Activated CD4-positive, alpha-beta T cell treated with anti-CD3 and anti-CD28 coated beads, Interleukin-2, amount 50 U/mL, for 24 hours (primary cell): Measurements from ENCODE around the gene KIF6.
"Not testable (repeated sequence)": the region's sequence is repeated elsewhere in the genome, so short reads cannot be mapped to it uniquely, and the experiment has no call there.

Experiments
- DNase-seq, 2 donors: peaks; one replicate each; pipeline ENCODE4 v3.0.0-alpha.2; 2020; ENCODE audit warnings: low read depth in 1 of 2, low spot score in 1 of 2

KIF6 gene

DNA sequence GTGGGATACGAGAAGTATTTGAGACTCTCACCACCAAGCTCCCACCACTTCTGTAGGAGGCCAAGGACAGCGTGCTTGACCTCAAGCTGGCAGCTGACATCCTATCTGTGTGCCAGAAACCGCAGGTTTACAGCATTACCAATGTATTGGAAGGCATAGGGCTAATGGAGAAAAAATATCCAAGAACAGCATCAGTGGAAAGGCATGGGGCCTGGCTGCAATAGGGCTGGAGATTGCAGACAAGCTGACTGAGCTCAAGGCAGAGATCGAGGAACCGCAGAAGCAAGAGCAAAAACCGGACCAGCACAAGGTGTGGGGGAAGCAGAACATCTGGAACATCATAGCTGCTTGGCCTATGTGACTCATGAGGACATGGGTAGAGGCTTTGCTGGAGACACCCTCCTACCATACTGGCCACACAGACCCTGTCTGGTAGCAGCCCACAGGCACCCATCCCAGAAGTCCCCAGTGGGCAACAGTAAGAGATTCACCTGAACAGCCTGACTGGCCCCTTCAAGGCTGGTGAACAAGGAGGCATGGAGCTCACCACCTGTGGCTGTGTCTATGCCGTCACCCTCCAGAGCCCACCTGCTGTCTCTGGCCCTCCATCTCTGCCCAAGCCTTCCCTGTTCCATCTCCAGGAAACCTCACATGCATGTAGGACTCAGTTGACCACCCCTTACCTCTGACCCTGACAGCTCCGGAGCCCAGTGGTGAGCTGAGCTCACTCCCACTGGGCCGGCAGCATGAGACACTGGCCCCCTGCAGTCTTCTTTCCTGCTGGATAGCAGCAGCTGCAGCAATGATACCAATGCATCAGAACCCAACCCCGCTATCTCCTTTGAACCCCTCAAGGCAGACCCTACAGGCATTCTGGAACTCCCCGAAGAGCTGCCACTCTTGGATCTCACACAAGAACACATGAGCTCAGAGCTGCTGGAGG lies 171.1 kb downstream of the KIF6 start:
- DNase-seq, result no peak

DNA sequence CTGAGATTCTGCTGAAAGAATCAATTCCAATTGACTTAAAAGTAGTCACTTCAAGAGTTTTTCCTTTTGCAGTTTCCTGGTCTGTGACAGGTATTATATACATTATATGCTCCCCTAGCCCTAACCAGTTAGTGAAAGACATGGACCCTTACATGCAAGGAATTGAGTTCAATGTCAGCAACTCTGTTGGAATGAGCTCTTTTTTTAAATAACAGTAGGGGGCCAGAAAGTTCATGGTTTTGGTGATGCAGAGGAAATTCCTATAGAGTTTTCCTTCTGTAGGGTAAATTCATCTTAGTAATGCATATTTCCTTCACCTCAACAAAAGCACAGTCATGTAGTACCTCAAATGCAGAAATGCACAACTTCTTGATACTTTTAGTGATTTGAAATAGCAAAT lies 172.2 kb downstream of the KIF6 start:
- no peak for DNase-seq

DNA sequence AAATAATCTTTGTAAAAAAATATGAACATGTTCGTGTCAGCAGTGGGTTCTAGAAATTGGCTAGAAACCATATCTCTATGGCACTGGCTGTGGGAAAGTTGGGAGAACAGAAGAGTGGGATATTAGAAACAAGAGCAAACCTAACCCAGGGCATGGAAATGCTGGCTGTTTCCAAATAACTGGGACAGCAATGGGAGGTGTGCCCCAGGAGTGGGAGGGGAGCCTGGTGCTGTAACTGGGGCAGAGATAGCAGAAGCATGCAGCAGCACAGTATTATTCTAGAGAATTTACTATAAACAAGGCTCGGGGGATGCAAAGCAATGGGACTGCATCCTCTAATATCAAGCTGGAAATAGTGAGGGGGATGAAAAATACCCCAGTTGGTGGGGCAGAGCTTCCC lies 175.0 kb downstream of the KIF6 start:
- DNase-seq, result no peak

DNA sequence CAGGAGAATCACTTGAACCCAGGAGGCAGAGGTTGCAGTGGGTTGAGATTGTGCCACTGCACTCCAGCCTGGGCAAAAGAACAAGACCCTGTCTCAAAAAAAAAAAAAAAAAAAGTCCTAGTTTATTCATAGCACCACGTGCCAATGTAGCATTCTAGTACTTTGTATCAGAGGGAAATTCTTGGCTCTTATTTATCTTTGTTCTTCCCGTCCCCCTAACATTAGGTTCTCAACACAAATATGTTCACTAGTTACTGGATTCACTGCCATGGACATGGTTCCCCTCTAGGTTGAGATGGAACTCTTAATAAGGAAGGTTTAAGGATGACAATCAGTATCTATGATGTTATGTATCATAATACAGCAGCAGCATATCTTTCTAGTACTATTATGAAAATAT lies 178.5 kb downstream of the KIF6 start:
- DNase-seq, result no peak

DNA sequence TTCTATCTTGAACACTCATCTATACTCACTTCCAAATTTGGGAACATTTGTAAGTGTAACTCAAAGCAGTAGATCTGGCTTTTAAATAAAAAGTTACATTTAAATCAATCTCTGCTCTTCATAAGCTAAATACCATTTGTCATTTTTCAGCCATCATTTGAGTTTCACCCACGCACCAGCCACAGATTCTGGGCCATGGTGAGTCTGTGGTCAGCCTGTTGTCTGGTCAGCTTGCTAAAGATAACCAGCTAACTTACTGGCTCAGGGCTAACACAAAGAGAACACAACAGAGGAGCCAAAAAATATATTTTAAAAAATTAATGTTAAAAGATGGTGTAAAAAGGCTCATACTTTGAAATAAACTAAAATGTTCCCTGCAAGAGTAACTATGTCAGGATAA lies 181.3 kb downstream of the KIF6 start:
- no peak for DNase-seq

DNA sequence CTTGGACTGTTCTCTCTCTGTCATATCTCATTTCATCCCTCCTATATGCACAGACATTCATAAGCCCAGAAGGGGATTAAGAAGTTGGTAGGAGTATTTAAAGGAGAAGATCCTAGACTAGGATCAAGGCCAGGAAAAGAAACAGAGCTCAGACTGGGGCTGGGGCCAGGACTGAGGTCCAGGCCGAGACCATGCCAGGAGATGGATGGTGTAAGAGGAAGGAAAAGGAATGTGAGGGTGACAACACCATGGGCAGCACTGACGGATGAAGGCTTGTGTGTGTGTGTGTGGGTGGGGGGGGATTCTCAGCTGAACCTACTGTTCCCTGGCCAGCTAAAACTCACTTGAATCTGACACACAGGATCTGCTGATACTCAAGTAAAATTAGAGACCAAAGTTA lies 182.1 kb downstream of the KIF6 start:
- DNase-seq, result no peak

DNA sequence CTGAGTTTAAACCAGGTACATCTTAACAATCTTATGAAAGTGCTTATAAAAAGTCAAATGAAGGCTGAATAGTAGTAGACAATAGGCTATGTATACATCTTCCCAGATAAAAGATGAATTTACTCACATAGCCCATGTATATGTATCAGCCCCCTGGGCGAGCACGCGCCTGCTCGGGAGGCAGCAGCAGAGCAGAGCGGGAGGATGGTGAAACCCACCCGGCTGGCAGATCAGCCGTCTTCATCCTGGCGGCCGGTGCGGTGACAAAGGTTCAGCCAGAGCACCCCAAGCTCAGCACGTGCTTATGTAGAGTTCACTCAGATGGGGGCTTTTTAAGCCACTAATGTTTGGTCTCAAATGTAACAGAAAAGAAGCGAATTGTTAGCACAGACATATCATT lies 184.8 kb downstream of the KIF6 start:
- DNase-seq, result no peak

DNA sequence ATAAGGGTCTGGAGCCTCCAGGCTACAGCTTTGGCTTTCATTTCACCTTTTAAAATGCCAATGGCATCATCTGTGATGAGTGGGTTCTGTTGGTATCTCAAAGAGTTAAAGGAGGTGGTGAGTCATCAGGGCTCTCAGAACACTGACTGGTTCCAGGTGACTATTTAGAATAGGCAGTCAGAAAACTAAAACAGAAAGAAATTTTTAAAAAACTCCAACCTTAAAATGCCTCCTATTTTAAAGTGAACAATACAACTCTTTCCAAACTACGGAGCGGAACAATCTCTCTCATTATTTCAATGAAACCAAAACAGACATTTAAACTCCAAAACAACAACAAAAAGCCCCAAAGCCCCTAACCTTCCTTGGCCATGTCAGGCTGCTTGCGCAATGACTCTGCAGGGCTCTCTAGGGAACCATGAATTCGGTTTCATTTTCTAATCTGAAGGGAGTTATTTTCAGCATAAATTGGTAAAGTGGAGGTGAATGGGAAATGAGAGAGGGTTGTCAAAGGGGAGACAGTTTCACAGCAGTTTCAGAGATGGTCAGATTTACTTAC lies 194.9 kb downstream of the KIF6 start:
- no peak for DNase-seq

DNA sequence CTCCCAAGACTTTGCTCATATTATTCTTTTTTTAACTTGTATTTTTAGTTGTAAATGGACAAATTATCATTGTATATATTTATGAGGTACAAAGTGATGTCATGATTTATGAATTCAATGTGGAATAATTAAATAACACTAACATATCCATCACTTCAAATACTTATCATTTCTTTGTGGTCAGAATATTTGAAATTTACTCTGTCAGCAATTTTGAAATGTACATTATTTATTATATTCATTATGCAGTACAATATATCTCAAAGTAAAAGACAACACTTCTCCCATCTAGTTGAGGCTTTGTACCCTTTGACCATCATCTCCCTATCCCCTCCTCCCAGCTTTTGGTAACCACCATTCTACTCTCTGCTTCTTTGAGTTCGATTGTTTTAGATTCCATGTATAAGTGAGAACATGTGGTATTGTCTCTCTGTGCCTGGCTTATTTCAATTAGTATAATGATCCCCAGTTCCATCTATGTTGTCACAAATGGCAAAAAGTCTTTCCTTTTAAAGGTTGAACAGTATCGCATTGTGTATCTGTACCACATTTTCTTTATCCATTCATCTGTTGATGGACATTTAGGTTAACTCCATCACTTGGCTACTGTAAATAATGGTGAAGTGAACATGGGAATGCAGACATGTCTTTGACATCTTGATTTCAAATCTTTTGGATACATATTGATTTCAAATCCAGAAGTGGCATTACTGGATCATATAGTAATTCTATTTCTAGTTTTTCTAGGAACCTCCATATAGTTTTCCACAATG lies 197.2 kb downstream of the KIF6 start:
- no peak for DNase-seq

DNA sequence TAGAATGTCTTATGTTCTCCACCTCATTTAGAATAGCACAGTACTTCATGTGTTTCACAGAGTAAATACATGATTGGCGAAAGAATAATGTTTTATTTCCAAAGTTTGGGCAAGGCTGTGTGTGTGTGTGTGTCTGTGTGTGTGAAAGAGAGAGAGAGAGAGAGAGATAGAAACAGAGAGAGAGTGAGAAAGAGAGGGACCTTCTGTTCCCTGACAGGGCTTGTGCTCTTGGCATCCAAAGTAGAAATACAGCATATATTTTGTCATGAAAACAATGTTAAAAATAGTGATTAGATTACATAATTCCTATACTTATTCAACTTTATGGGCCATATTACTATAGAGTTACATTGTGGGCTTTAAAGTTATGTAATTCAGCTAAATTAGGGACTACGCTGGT lies 201.2 kb downstream of the KIF6 start:
- DNase-seq, result no peak

DNA sequence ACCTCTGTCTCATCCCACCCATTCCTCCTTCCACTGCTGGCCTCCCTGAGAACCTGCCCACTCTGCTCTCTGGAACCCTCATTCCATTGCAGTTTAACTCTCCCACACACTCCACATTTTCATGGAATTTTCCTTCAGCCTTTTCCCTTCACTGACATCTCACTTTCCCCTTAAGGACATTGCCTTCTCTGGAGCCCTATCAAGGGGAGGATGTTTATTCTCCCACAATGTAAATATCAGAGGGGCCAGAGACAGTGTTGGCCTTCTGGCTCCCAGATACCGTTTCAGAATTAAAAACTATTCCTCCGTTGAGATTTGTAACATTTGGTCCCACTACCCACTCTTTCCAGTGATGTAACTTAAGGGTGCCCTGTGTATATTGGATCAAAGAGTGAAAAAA lies 203.2 kb downstream of the KIF6 start:
- no peak for DNase-seq

DNA sequence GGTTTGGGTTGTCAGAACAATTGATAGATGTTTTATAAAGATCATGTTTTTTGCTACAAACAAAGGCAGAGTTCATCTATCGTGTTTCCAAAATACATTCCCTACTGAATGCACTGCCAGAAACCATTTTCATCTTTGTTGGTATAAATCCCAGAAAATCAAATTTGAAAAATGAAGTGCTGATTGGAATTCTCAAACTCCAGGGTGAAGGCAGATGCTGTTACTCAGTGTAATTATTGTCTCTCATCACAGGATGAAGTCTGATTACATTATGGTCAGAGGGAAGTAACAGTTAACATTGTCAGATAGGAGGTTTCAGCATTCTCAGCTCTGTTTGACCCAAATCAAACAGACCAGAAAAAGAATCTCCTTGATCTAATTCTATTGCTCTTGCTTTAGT lies 204.3 kb downstream of the KIF6 start:
- no peak for DNase-seq

DNA sequence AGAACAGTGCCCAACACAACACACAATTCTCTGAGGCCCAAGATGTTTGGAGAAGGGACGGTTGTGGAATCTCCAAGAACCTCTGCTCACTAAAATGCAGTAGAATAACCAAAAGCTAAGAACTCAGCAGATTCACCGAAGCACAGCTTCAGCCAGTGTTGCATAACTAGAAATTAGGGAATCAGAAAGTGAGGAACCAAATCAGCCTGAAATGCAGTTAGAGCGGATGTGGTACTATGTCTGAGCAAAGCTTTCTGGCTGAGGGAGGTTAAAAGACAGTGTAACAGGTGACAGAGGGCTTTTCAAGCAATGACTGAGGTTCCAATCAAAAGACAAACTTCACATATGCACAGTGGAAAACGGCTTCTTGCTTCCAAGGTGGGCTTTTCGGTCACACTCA lies 204.8 kb downstream of the KIF6 start:
- DNase-seq, result no peak

DNA sequence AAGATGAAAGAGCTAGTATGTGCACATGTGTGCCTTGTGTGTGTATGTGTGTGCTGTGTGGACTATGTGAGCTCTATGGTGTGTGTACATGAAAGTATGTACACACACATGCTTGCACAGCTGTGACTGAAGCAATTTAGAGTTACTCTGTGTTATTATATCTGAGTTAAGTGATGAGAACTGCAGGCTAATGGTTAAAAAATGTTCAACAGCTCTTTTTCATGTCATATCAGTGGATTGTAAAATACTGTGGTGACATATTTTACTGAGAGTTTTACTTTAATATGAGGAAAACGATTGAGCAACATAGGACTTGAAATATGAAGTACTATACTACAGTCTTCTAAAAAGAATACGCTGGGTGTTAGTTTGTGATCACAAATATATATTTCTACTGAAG lies 207.0 kb downstream of the KIF6 start:
- DNase-seq, result no peak

DNA sequence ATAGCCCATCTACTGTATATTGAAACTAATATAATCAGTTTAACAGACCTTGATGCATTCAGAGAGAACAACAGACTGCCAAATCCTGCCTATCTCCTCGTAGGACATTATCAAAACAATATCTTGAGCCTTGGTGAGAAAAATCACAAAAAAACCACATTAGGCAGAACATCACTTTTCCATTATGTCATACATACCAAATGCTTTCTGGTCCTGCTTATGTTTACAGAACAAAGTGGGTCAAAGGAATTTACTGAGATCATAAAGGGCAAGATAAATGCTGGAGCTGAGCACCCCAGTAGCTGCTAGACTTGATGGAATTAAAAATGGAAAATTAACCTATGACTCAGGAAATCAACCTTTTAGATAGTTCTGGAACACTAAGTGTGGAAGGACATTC lies 207.5 kb downstream of the KIF6 start:
- no peak for DNase-seq

DNA sequence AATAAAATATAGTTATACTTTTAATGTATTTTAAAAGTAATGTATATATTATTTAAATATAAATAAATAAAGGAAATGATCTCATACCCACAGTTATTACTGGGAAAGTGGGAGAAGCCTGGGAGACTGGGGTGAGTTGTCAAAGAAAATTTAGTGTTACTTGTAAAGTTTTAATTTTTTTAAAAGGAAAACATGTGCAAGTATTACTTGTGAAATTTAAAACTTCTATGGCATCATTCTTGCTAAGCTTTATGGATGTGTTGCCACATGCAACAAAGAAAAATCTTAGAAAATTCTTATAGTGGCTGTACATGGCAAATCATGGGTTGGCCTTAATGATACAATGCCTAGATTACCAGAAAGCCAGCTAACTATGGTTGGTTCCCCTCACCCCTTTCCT lies 208.7 kb downstream of the KIF6 start:
- no peak for DNase-seq

DNA sequence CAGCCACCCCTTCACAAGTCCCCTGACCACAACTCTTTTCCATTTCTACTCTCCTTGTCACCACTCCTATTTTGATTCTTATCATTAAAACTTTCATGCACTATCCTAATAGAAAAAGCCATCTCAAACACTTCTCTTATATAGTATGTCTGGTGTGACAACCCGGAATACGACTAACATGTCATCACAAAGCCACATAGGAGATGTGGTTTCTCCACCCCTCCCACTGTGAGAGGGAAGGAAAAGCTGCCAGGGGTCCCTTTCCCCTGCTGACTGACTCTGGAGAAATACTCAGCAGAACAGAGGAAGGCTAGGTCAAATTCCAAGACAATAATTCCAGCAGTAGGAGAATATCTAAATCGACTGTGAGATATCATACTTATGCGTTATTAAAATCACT lies 209.7 kb downstream of the KIF6 start:
- no peak for DNase-seq

DNA sequence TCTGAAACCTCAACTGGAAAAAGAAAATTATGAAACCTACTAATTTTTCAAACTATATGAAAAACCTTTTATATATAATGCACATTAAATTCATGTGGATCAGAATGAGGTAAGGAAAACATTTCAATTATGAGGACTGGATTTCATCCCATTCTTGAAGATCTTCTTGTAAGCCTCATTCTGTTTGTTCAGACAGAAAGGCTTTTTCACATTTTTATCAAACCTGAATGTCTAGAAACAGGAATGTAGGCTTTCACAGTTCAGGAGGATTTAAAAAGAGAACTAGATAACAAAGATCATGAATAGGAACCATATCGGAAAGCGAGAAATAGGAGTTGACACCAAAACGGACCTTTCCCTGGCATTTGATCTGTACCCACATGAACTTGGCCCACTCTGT lies 210.2 kb downstream of the KIF6 start:
- DNase-seq, result no peak

DNA sequence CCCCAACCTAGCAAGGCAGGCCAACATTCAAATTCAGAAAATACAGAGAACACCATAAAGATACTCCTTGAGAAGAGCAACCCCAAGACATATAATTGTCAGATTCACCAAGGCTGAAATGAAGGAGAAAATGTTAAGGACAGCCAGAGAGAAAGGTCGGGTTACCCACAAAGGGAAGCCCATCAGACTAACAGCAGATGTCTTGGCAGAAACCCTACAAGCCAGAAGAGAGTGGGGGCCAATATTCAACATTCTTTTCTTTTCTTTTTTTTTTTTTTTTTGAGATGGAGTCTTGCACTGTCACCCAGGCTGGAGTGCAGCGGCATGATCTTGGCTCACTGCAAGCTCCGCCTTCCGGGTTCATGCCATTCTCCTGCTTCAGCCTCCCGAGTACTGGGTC lies 215.4 kb downstream of the KIF6 start:
- DNase-seq, result not testable (repeated sequence)

DNA sequence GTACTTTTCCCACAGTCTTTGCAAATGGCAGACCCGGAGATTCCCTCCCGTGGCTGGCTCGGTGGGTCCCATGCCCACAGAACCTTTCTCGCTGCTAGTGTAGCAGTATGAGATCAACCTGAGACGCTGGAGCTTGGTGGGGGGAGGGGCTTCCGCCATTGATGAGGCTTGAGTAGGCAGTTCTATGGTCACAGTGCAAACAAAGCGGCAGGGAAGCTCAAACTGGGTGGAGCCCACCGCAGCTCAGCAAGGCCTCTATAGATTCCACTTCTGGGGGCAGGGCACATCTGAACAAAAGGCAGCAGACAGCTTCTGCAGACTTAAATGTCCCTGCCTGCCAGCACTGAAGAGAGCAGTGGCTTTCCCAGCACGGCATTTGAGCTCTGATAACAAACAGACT lies 216.7 kb downstream of the KIF6 start:
- DNase-seq, result no peak

DNA sequence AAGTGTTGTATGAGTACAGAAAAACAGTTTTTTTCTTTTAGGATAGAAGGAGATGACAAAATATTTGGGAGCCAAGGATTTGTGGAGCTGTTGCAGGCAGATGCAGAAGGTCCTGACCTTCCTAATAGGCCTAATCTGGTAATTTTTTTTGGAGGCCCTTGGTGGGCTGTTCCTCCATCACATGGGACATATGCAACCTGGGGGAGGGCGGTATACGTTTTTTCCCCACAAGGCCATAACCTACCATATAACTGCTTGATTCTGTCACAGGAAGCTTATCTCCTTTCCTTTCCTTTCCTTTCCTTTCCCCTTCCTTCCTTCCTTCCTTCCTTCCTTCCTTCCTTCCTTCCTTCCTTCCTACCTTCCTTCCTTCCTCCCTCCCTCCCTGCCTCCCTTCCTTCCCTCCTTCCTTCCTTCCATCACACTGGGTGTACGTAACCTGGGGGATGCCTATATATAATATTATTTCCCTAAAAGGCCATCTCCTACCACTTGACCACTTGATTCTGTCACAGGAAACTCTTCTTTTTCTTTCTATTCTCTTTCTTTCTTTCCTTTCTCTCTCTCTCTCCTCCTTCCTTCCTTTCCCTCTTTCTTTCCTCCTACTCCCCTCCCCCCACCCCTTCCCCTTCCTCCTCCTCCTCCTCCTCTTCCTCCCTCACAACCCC lies 217.7 kb downstream of the KIF6 start:
- no peak for DNase-seq
